K562 (cell line): ENCODE results near the gene GARNL3.

Experiments used
- BDP1 ChIP-seq: IDR thresholded peaks from 3 replicates; pipeline ENCODE4 v1.6.1; 2011; ENCODE audit not compliant: insufficient read length, insufficient read depth
- EP300 ChIP-seq: IDR thresholded peaks from 2 replicates; pipeline ENCODE4 v1.6.1; 2012; ENCODE audit warnings: low read length, improper control_type of control experiment
- EZH2 ChIP-seq: IDR thresholded peaks from 2 replicates; pipeline ENCODE4 v1.6.1; 2012; ENCODE audit warnings: low read depth, mild to moderate bottlenecking, inconsistent platforms, low read length, borderline replicate concordance
- POLR2A ChIP-seq: fragments of 450-650 bp; conservative IDR thresholded peaks from 2 replicates; pipeline ENCODE4 v1.6.1; 2016
- POLR2AphosphoS5 ChIP-seq: IDR thresholded peaks from 2 replicates; pipeline ENCODE4 v1.6.1; 2011; ENCODE audit warnings: mild to moderate bottlenecking, low read depth, low read length, moderate library complexity; ENCODE audit not compliant: control insufficient read depth, insufficient read depth
- TCF7 ChIP-seq: sonication (generic); IDR thresholded peaks from 2 replicates; pipeline ENCODE4 v1.6.1; 2016; ENCODE audit warnings: antibody characterized with exemption, borderline replicate concordance
- ZBTB8A ChIP-seq: fragments of 450-650 bp; IDR thresholded peaks from 2 replicates; pipeline ENCODE4 v1.6.1; 2018; ENCODE audit warnings: mild to moderate bottlenecking, moderate library complexity; ENCODE audit not compliant: partially characterized antibody
- ZNF24 ChIP-seq: fragments of 450-650 bp; IDR thresholded peaks from 2 replicates; pipeline ENCODE4 v1.6.1; 2016

DNA sequence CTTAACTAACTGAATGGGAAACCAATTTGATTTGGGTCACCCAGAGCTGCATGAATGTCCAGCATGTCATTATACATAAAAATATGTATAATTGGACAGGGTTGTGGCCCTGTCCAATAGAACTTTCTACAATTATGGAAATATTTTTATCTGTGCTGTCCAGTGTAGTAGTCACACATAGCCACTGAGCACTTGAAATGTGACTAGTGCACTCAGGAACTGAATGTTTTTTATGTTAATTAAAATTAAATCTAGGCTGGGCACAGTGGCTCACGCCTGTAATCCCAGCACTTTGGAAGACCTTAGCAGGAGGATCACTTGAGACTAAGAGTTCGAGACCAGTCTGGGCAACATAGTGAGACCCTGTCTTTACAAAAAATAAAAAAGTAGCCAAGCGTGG lies 18.6 kb downstream of the GARNL3 start:
- TF ChIP-seq EP300 (no peak), ZBTB8A (no peak), ZNF24 (no peak), TCF7 (no peak), POLR2A (no peak), EZH2 (no peak), POLR2AphosphoS5 (no peak), BDP1 (no peak)
